PC-9 (cell line): ENCODE results near the gene ZMIZ1.

Experiments used
- CTCF ChIP-seq: fragments of 200-600 bp; sonication (generic); conservative IDR thresholded peaks from 2 replicates; pipeline ENCODE4 v1.6.1; 2017; ENCODE audit warnings: mixed run types, antibody characterized with exemption, mild to moderate bottlenecking, moderate library complexity
- EZH2 ChIP-seq: fragments of 200-600 bp; sonication (generic); IDR thresholded peaks from 2 replicates; pipeline ENCODE4 v1.8.0; 2017; ENCODE audit warnings: antibody characterized with exemption, low read depth

GRCh38 chr10:79349766-79350406 lies 281.1 kb downstream of the ZMIZ1 start:
- TF ChIP-seq CTCF (no peak), EZH2 (no peak)
